Subcutaneous abdominal adipose tissue (tissue), 5 donors: Measurements from ENCODE around the gene HEATR3.

Experiments
- H3K27ac ChIP-seq: one replicate; pipeline ENCODE4 v1.7.0; 2013; ENCODE audit warnings: low read depth, mild to moderate bottlenecking, inconsistent platforms, low read length, moderate library complexity
- H3K27me3 ChIP-seq, 5 donors: one replicate each; pipeline ENCODE4 v1.7.0; 2013; ENCODE audit warnings: low read length in 5 of 5, inconsistent platforms in 1 of 5; ENCODE audit not compliant: control insufficient read depth in 5 of 5, insufficient read depth in 4 of 5
- H3K36me3 ChIP-seq, 5 donors: one replicate each; pipeline ENCODE4 v1.7.0; 2013; ENCODE audit warnings: low read length in 5 of 5; ENCODE audit not compliant: control insufficient read depth in 5 of 5, insufficient read depth in 5 of 5
- H3K4me1 ChIP-seq, 5 donors: one replicate each; pipeline ENCODE4 v1.7.0; 2013; ENCODE audit warnings: low read length in 5 of 5, mild to moderate bottlenecking in 3 of 5, moderate library complexity in 1 of 5; ENCODE audit not compliant: control insufficient read depth in 5 of 5, insufficient read depth in 5 of 5
- H3K4me3 ChIP-seq, 5 donors: one replicate each; pipeline ENCODE4 v1.7.0; 2013; ENCODE audit warnings: low read length in 5 of 5, low read depth in 1 of 5
- H3K9ac ChIP-seq, 5 donors: one replicate each; pipeline ENCODE4 v1.7.0; 2013; ENCODE audit warnings: low read length in 5 of 5, mild to moderate bottlenecking in 4 of 5, moderate library complexity in 3 of 5
- H3K9me3 ChIP-seq, 5 donors: one replicate each; pipeline ENCODE4 v1.7.0; 2013; ENCODE audit warnings: low read length in 5 of 5; ENCODE audit not compliant: control insufficient read depth in 5 of 5
- donor health status: healthy.
- donor health status: healthy.
- donor health status: healthy.
- donor health status: healthy.
- donor health status: healthy.

The HEATR3 gene

DNA sequence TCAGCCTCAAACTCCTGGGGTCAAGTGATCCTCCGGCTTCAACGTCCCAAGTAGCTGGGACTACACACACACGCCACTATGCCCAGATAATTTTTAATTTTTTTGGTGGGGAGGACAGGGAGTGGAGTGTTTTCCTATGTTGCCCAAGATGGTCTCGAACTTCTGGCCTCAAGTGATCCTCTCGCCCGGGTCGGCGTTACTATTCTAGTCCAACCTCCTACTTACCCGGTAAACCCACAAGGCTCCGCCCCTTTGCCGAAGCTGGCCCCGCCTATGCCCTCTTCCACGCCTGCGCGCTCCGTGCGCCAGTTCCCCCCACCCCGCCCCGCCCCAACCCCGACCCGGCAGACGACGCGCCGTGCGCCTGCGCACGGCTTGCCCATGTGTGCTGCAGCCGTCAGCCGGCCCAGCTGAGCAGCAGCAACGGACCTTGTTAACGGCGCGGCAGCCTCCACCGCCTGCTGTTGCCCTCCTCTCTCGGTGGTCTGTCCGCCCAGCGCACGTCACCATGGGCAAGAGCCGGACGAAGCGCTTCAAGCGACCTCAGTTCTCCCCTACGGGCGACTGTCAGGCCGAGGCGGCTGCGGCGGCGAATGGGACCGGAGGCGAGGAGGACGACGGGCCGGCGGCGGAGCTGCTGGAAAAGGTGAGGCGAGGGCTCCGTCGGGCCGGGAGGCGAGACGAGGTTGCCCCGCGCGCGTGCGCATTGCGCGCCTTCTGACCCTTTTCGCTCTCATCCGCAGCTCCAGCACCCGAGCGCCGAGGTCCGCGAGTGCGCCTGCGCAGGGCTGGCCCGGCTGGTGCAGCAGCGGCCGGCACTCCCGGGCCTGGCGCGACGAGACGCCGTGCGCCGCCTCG is at the start of gene HEATR3:
TSS of gene HEATR3 (plus strand) at position 347 of the 858 bp plus-strand sequence. CDS start at position 509, 162 bp downstream.
- peaks cover 9 to 15% (median 10%) of the 10 kb centered on the region in 5 donors for H3K36me3 ChIP-seq
- H3K9me3 ChIP-seq: no peaks in the 10 kb centered on the region
- no peaks in the 10 kb centered on the region for H3K27me3 ChIP-seq
- peak within 1 kb of the TSS; percentile 38 to 91 (median 88) for H3K9ac ChIP-seq
- peak within 1 kb of the TSS; percentile 85 to 97 (median 92) for H3K4me3 ChIP-seq
- peaks cover 3 to 30% (median 24%) of the 10 kb centered on the region in 5 donors for H3K4me1 ChIP-seq
- H3K27ac ChIP-seq: peak within 1 kb of the TSS; percentile 91

DNA sequence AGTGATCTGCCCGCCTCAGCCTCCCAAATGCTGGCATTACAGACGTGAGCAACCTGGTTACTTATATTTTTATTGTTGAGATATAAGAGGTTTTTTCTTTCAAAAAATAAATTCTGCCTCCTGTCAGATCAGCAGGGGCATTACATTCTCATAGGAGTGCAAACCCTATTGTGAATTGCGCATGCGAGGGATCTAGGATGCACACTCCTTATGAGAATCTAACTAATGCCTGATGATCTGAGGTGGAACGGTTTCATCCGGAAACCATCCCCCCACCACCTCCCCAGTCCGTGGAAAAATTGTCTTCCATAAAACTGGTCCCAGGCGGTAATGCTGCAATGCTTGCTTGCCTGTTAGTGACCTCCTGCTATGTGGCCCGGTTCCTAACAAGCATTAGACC is 48.2 kb upstream of the HEATR3 start:
- Histone ChIP-seq H3K27me3 (no peaks in the 10 kb centered on the region), H3K9me3 (no peaks in the 10 kb centered on the region), H3K27ac (no peak overlapping the region), H3K9ac (no peak overlapping the region), H3K4me1 (no peaks in the 10 kb centered on the region), H3K4me3 (no peak overlapping the region), H3K36me3 (no peaks in the 10 kb centered on the region)

DNA sequence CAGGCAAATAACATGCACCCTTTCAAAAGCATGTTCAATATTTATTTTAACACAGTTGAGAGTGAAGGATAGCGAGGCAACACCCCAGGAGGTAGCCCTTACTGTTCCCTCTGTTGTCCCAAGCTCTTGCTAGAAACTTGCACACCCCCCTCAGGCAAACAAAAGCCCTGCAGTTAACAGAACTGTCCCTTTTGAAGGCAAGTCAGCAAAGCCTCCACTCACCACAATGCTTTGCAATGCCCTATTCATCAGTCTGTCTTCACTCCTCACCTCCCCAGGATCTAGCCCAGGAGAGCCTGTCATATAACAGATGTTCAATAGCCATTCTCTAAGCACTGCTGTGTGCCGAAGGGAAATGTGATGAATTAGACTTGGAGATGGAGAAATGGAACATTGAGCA is 44.2 kb upstream of the HEATR3 start:
- H3K27me3 ChIP-seq: no peaks in the 10 kb centered on the region
- no peak overlapping the region for H3K9ac ChIP-seq
- no peaks in the 10 kb centered on the region for H3K9me3 ChIP-seq
- H3K4me3 ChIP-seq: no peak overlapping the region
- no peak overlapping the region for H3K27ac ChIP-seq
- peaks cover 0 to 16% (median 15%) of the 10 kb centered on the region in 5 donors for H3K4me1 ChIP-seq
- no peaks in the 10 kb centered on the region for H3K36me3 ChIP-seq

DNA sequence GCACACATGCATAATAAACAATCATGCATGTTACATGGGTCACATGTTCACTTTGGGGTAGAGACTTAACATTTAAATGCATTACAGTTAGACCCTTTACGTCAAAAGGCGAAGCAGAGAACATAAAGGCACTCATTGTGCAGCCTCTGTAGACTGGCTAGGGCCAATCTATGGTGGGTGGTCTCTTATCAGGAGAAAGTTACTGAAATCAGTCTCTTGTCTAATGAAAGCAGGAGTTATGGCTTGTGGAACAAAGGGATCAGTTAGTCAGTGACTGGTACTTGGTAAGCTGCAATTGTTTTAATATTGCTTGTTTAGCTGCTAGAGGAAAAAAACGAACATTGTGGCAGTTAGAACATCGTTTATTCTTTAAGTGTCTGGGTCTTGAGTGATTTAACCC is 42.1 kb upstream of the HEATR3 start:
- Histone ChIP-seq H3K36me3 (no peaks in the 10 kb centered on the region), H3K27ac (no peak overlapping the region), H3K27me3 (no peaks in the 10 kb centered on the region)

GRCh38 chr16:50024207-50024606 is 41.6 kb upstream of the HEATR3 start:
- Histone ChIP-seq H3K27ac (no peak overlapping the region), H3K4me3 (no peak overlapping the region), H3K9ac (peak overlapping the region in 3 of 5 donors; percentile 34 to 60 (median 46)), H3K27me3 (no peaks in the 10 kb centered on the region), H3K36me3 (peaks cover 0 to 1% (median 0%) of the 10 kb centered on the region in 5 donors), H3K4me1 (peaks cover 0 to 20% (median 18%) of the 10 kb centered on the region in 5 donors), H3K9me3 (no peaks in the 10 kb centered on the region)

More for the DNA sequence above, 42.1 kb upstream of the HEATR3 start:
- Histone ChIP-seq H3K9ac (no peak overlapping the region), H3K4me1 (peaks cover 0 to 20% (median 18%) of the 10 kb centered on the region in 5 donors), H3K9me3 (no peaks in the 10 kb centered on the region), H3K4me3 (no peak overlapping the region)

DNA sequence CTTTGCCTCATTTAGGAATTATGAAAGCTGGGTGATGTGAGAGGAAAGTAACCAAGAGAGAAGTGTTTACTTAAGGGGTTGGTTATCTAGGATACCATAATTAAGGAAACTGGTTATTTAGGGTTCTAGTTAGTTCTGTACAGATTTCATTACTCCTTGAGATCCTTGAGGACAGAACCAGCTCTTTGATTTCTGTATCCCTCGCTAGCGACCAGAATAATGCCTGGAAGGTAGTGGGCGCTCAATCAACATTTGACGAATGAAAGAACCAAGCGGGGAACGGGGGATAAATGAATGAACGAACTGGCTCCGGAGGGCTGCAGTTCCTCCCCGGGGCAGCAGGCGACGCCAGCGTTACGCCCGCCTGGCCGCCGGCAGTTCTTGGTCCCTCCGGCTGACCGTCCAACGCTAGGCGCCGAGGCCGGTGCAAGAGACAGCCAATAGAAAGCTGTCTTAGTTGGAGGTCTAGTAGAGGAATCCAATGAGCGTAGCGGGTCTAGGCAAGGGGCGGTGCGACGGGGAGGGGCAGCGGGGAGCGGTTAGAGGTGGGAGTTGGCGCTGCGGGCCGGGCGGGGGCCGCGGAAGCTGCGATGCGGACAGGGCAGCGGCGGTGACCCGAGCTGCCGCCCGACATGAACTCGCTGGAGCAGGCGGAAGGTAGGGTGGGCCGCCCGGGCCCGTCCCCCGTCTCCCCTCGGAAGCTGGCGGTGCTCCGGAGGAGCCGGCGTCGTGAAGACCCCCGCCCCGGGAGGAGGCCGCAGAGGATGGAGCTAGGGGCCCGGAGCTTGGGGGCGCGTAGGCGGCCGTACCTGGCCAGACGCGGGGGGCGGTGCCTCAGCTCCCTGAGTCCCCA is 40.9 kb upstream of the HEATR3 start, which contains the start of gene CNEP1R1:
TSS of gene CNEP1R1 (plus strand) at position 542 of the 853 bp plus-strand sequence. CDS start at position 633, 91 bp downstream.
- Histone ChIP-seq H3K9ac (peak within 1 kb of the TSS; percentile 90 to 98 (median 98)), H3K27me3 (no peaks in the 10 kb centered on the region), H3K27ac (peak within 1 kb of the TSS; percentile 54), H3K9me3 (no peaks in the 10 kb centered on the region), H3K4me3 (peak within 1 kb of the TSS; percentile 94 to 98 (median 97)), H3K4me1 (peaks cover 0 to 20% (median 18%) of the 10 kb centered on the region in 5 donors), H3K36me3 (peaks cover 0 to 6% (median 2%) of the 10 kb centered on the region in 5 donors)

- H3K9me3 ChIP-seq: no peaks in the 10 kb centered on the region
- peaks cover 0 to 7% (median 7%) of the 10 kb centered on the region in 5 donors for H3K36me3 ChIP-seq
- H3K27ac ChIP-seq: peak overlapping the region; percentile 54
- H3K4me1 ChIP-seq: peaks cover 0 to 20% (median 18%) of the 10 kb centered on the region in 5 donors
- H3K4me3 ChIP-seq: peak overlapping the region; percentile 94 to 98 (median 97)
- H3K27me3 ChIP-seq: no peaks in the 10 kb centered on the region
- peak overlapping the region; percentile 90 to 98 (median 98) for H3K9ac ChIP-seq
Observed at GRCh38 chr16:50025537-50025931, 40.2 kb upstream of the HEATR3 start.

DNA sequence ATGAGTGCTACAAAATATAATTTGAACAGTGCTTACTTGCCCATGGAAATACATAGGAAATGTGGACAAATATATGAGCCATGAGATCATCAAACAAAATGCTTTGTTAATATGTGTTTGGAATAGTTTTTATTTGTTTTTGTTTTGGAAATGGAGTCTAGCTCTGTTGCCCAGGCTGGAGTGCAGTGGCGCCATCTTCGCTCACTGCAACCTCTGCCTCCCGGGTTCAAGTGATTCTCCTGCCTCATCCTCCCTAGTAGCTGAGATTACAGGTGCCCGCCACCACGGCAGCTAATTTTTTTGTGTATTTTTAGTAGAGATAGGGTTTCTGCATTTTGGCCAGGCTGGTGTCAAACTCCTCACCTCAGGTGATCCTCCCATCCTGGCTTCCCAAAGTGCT is 37.9 kb upstream of the HEATR3 start:
- peaks cover 9 to 23% (median 18%) of the 10 kb centered on the region in 5 donors for H3K36me3 ChIP-seq
- no peak overlapping the region for H3K9ac ChIP-seq
- H3K4me1 ChIP-seq: peaks cover 0 to 20% (median 18%) of the 10 kb centered on the region in 5 donors
- no peak overlapping the region for H3K4me3 ChIP-seq
- H3K27me3 ChIP-seq: no peaks in the 10 kb centered on the region
- no peak overlapping the region for H3K27ac ChIP-seq
- H3K9me3 ChIP-seq: no peaks in the 10 kb centered on the region

DNA sequence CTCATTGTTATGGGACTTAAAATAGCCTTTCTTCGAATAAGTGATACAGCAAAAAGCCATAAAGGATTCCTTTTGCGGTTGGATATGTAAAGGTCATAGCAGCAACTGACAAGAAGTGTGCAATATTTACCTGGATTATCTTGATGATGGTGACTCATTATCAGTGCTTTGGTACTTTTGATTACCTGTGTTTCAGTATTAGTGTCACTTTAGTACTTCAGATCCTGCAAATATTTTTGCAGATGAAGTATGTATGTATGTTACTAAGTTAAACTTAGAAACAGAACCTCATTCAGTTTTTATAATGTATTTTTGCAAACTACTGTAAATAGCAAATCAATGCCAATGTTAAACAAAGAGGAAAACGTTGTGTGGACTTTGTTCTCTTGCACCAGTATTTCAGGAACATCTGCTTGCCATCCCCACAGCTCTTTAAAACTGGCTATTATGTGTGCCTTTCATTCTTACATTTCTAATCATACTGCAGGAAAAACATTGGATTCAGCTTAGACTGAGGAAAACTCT is 30.2 kb upstream of the HEATR3 start:
- no peak overlapping the region for H3K27ac ChIP-seq
- peaks cover 27 to 49% (median 34%) of the 10 kb centered on the region in 5 donors for H3K36me3 ChIP-seq
- no peaks in the 10 kb centered on the region for H3K27me3 ChIP-seq
- H3K9me3 ChIP-seq: no peaks in the 10 kb centered on the region
- H3K4me1 ChIP-seq: peaks cover 0 to 19% (median 14%) of the 10 kb centered on the region in 5 donors
- H3K9ac ChIP-seq: no peak overlapping the region
- no peak overlapping the region for H3K4me3 ChIP-seq
